Keratinocyte (primary cell): ENCODE results near the gene SNCAIP.

Experiments
- CTCF ChIP-seq, 3 experiments: IDR thresholded peaks in 1 of 3; conservative IDR thresholded peaks in 1 of 3; optimal IDR thresholded peaks in 1 of 3; 2 replicates in 2 of 3; 3 replicates in 1 of 3; pipeline versions ENCODE3 to v1.5.1; 2011; ENCODE audit warnings: low read length in 3 of 3, mild to moderate bottlenecking in 3 of 3, moderate library complexity in 2 of 3, control low read depth in 1 of 3, inconsistent platforms in 1 of 3; ENCODE audit not compliant: insufficient read depth in 2 of 3; ENCODE audit errors: extremely low read depth in 1 of 3
- EZH2 ChIP-seq: IDR thresholded peaks from one replicate; pipeline ENCODE4 v1.6.1; 2012; ENCODE audit warnings: inconsistent platforms, mild to moderate bottlenecking, low read length, moderate library complexity

GRCh38 chr5:122263352-122264030 lies 48.5 kb upstream of the SNCAIP start:
- TF ChIP-seq CTCF (optimal IDR thresholded peaks at IDR 0.05 in 1 of 3, IDR thresholded peaks at IDR 0.05 in 1 of 3, conservative IDR thresholded peaks at IDR 0.05 in 1 of 3; ENCODE audit: extremely low read depth in 1 of 3, insufficient read depth in 2 of 3, low read length in 3 of 3): no peak
- TF ChIP-seq EZH2: no peak
